ENCODE measurements around the gene UPK3BL1. TPM values are rescaled to one million over a fixed set of nuclear protein-coding genes. Genes with fewer than 3 reads are reported as not detected.
"Not testable (repeated sequence)": the region's sequence is repeated elsewhere in the genome, so short reads cannot be mapped to it uniquely, and the experiment has no call there.

Gene UPK3BL1
- 3.5 and 6.3 TPM in 2 replicates for total RNA-seq (2016; rRNA removed; fragmentation: Illumina TruSeq; extraction: Trizol)
- total RNA-seq (2016; cell fraction: cytosol; rRNA removed; fragmentation: Illumina TruSeq; extraction: Trizol; ENCODE audit: low read depth), result 7.6 and 9.1 TPM in 2 replicates
- 3.5 and 6.1 TPM in 2 replicates for total RNA-seq (2016; cell fraction: insoluble cytoplasmic fraction; rRNA removed; fragmentation: Illumina TruSeq; extraction: Trizol)
- total RNA-seq (2016; cell fraction: membrane; rRNA removed; fragmentation: Illumina TruSeq; extraction: Trizol), result 5.1 and 7.2 TPM in 2 replicates
- 9.8 and 11.9 TPM in 2 replicates for total RNA-seq (2016; cell fraction: nucleus; rRNA removed; fragmentation: Illumina TruSeq; extraction: Trizol)
- polyA plus RNA-seq (2011; rRNA removed), result 13.8 and 20.5 TPM in 2 replicates
- polyA plus RNA-seq (2011; cell fraction: cytosol; rRNA removed), result 0.60 and 1.4 TPM in 2 replicates
- polyA plus RNA-seq (2011; cell fraction: nucleus; rRNA removed), result 50.7 and 51.6 TPM in 2 replicates
- 6.2 and 10.7 TPM in 2 replicates for polyA plus RNA-seq (2012)
- polyA plus RNA-seq (2016; cell fraction: cytosol; fragmentation: Illumina TruSeq; extraction: Trizol; ENCODE audit: low read depth), result 5.1 and 8.1 TPM in 2 replicates
- 4.3 TPM in 1 of 2 replicates, not detected in the other for polyA plus RNA-seq (2016; cell fraction: insoluble cytoplasmic fraction; fragmentation: Illumina TruSeq; extraction: Trizol; ENCODE audit: low read depth)
- polyA plus RNA-seq (2016; cell fraction: membrane; fragmentation: Illumina TruSeq; extraction: Trizol; ENCODE audit: low read depth), result 4.4 and 5.1 TPM in 2 replicates
- 49.7 and 57.0 TPM in 2 replicates for polyA plus RNA-seq (2016; cell fraction: nucleus; fragmentation: Illumina TruSeq; extraction: Trizol; ENCODE audit: insufficient read depth, low read depth)
- polyA minus RNA-seq (2011; rRNA and poly(A)+ RNA removed; ENCODE audit: low replicate concordance), result 12.1 and 17.4 TPM in 2 replicates
- 2.2 and 5.1 TPM in 2 replicates for polyA minus RNA-seq (2011; cell fraction: cytosol; rRNA and poly(A)+ RNA removed)
- polyA minus RNA-seq (2011; cell fraction: nucleus; rRNA and poly(A)+ RNA removed), result 3.9 and 9.7 TPM in 2 replicates
- percentile 18 among the genes with signal in this experiment for Bru-seq, nascent RNA
- percentile 40 among the genes with signal in this experiment for BruChase-seq, experiment 1, labeled RNA remaining after a 6-hour chase
- percentile 37 among the genes with signal in this experiment for BruChase-seq, experiment 2, labeled RNA remaining after a 2-hour chase
- long read RNA-seq, experiment 1, partial matches to known transcripts, result 1 of 1 reads
- long read RNA-seq, experiment 1, other reads (novel, unspliced or antisense), result 0 of 1 reads
- long read RNA-seq, experiment 2, partial matches to known transcripts, result 0 of 4 reads
- long read RNA-seq, experiment 2, other reads (novel, unspliced or antisense), result 4 of 4 reads

GRCh38 chr7:102642691-102643090, at the start of gene UPK3BL1:
TSS of gene UPK3BL1 (minus strand) at chr7:102642791. CDS start at chr7:102642741, 50 bp downstream.
- FAIRE-seq; CTCF ChIA-PET (ENCODE audit: low intra/inter-chr PET ratio, low total read pairs); BruUV-seq (replicated peaks); intact Hi-C loops (cut with micrococcal nuclease; ENCODE audit: unreplicated experiment); H3K4me2 ChIP-seq (ENCODE audit: low read depth, low read length); H3K4me3 ChIP-seq (replicated peaks in 1 of 3; ENCODE audit: insufficient read depth in 1 of 3, low read depth in 2 of 3, low read length in 3 of 3); H3K27me3 ChIP-seq (ENCODE audit: control insufficient read depth in 1 of 2, insufficient read depth in 2 of 2, low read length in 2 of 2); DNase-seq (ENCODE audit: low spot score); H3K27ac ChIP-seq (ENCODE audit: extremely low read length, insufficient read depth, low read length); in situ Hi-C loops (cut with HindIII; ENCODE audit: extremely low pct_ligation_motif_present, low pct_unique_long_range_greater_than_20kb); ATAC-seq; H3K9ac ChIP-seq (ENCODE audit: insufficient read depth, low read depth, low read length); H3K9me3 ChIP-seq (ENCODE audit: low read length); H3K79me2 ChIP-seq (ENCODE audit: insufficient read depth, low read length); POLR2A ChIA-PET; H2AFZ ChIP-seq (ENCODE audit: low read length); H3K4me1 ChIP-seq (ENCODE audit: insufficient read depth, low read length); H4K20me1 ChIP-seq (ENCODE audit: insufficient read depth, low read length); H3K36me3 ChIP-seq (replicated peaks in 1 of 2; ENCODE audit: control insufficient read depth in 1 of 2, insufficient read depth in 2 of 2, low read length in 2 of 2): not testable (repeated sequence)
- no CpG with 5 or more reads among the region's 9 CpGs for WGBS (ENCODE audit: low lambda C conversion rate)

- H3K36me3 ChIP-seq (replicated peaks in 1 of 2; ENCODE audit: control insufficient read depth in 1 of 2, insufficient read depth in 2 of 2, low read length in 2 of 2); H4K20me1 ChIP-seq (ENCODE audit: insufficient read depth, low read length); H3K27me3 ChIP-seq (ENCODE audit: control insufficient read depth in 1 of 2, insufficient read depth in 2 of 2, low read length in 2 of 2); H3K4me1 ChIP-seq (ENCODE audit: insufficient read depth, low read length); intact Hi-C loops (cut with micrococcal nuclease; ENCODE audit: unreplicated experiment); CTCF ChIA-PET (ENCODE audit: low intra/inter-chr PET ratio, low total read pairs); ATAC-seq; FAIRE-seq; H3K9me3 ChIP-seq (ENCODE audit: low read length); DNase-seq (ENCODE audit: low spot score); H3K79me2 ChIP-seq (ENCODE audit: insufficient read depth, low read length); H3K9ac ChIP-seq (ENCODE audit: insufficient read depth, low read depth, low read length); H3K4me2 ChIP-seq (ENCODE audit: low read depth, low read length); H3K27ac ChIP-seq (ENCODE audit: extremely low read length, insufficient read depth, low read length); H2AFZ ChIP-seq (ENCODE audit: low read length); POLR2A ChIA-PET; H3K4me3 ChIP-seq (replicated peaks in 1 of 3; ENCODE audit: insufficient read depth in 1 of 3, low read depth in 2 of 3, low read length in 3 of 3); in situ Hi-C loops (cut with HindIII; ENCODE audit: extremely low pct_ligation_motif_present, low pct_unique_long_range_greater_than_20kb); BruUV-seq (replicated peaks): not testable (repeated sequence)
- 88% methylated on average over 4 of the region's 6 CpGs for WGBS (ENCODE audit: low lambda C conversion rate)
Measured at GRCh38 chr7:102690602-102691001, 48.0 kb upstream of the UPK3BL1 start.

GRCh38 chr7:102689436-102690282, 47.1 kb upstream of the UPK3BL1 start:
- CTCF ChIA-PET (ENCODE audit: low intra/inter-chr PET ratio, low total read pairs); H3K79me2 ChIP-seq (ENCODE audit: insufficient read depth, low read length); DNase-seq (ENCODE audit: low spot score); FAIRE-seq; H3K9me3 ChIP-seq (ENCODE audit: low read length); H3K27me3 ChIP-seq (ENCODE audit: control insufficient read depth in 1 of 2, insufficient read depth in 2 of 2, low read length in 2 of 2); POLR2A ChIA-PET; BruUV-seq (replicated peaks); H3K4me2 ChIP-seq (ENCODE audit: low read depth, low read length); intact Hi-C loops (cut with micrococcal nuclease; ENCODE audit: unreplicated experiment); H2AFZ ChIP-seq (ENCODE audit: low read length); H4K20me1 ChIP-seq (ENCODE audit: insufficient read depth, low read length); H3K9ac ChIP-seq (ENCODE audit: insufficient read depth, low read depth, low read length); H3K4me1 ChIP-seq (ENCODE audit: insufficient read depth, low read length); H3K27ac ChIP-seq (ENCODE audit: extremely low read length, insufficient read depth, low read length); in situ Hi-C loops (cut with HindIII; ENCODE audit: extremely low pct_ligation_motif_present, low pct_unique_long_range_greater_than_20kb); H3K36me3 ChIP-seq (replicated peaks in 1 of 2; ENCODE audit: control insufficient read depth in 1 of 2, insufficient read depth in 2 of 2, low read length in 2 of 2); H3K4me3 ChIP-seq (replicated peaks in 1 of 3; ENCODE audit: insufficient read depth in 1 of 3, low read depth in 2 of 3, low read length in 3 of 3): not testable (repeated sequence)
- WGBS (ENCODE audit: low lambda C conversion rate), result no CpG with 5 or more reads among the region's 74 CpGs
- peak; percentile 12 for ATAC-seq
